ENCODE measurements around the gene MST1.

The MST1 gene

GRCh38 chr3:49652903-49653415, 36.3 kb downstream of the MST1 start:
- DNase-seq (ENCODE audit: low read depth), result no peak
- TF ChIP-seq, protein P1, sequence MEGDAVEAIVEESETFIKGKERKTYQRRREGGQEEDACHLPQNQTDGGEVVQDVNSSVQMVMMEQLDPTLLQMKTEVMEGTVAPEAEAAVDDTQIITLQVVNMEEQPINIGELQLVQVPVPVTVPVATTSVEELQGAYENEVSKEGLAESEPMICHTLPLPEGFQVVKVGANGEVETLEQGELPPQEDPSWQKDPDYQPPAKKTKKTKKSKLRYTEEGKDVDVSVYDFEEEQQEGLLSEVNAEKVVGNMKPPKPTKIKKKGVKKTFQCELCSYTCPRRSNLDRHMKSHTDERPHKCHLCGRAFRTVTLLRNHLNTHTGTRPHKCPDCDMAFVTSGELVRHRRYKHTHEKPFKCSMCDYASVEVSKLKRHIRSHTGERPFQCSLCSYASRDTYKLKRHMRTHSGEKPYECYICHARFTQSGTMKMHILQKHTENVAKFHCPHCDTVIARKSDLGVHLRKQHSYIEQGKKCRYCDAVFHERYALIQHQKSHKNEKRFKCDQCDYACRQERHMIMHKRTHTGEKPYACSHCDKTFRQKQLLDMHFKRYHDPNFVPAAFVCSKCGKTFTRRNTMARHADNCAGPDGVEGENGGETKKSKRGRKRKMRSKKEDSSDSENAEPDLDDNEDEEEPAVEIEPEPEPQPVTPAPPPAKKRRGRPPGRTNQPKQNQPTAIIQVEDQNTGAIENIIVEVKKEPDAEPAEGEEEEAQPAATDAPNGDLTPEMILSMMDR (IDR thresholded peaks at IDR 0.05; ENCODE audit: control insufficient read depth, extremely low read depth, insufficient read depth), result no peak
- no peak overlapping the region for H3K4me3 ChIP-seq (ENCODE audit: low read depth, low read length)

GRCh38 chr3:49652218-49652902, 36.9 kb downstream of the MST1 start:
- no peak overlapping the region for H3K4me3 ChIP-seq (ENCODE audit: low read depth, low read length)
- DNase-seq (ENCODE audit: low read depth), result no peak
- TF ChIP-seq, protein P1 (IDR thresholded peaks at IDR 0.05; ENCODE audit: control insufficient read depth, extremely low read depth, insufficient read depth), result no peak

DNA sequence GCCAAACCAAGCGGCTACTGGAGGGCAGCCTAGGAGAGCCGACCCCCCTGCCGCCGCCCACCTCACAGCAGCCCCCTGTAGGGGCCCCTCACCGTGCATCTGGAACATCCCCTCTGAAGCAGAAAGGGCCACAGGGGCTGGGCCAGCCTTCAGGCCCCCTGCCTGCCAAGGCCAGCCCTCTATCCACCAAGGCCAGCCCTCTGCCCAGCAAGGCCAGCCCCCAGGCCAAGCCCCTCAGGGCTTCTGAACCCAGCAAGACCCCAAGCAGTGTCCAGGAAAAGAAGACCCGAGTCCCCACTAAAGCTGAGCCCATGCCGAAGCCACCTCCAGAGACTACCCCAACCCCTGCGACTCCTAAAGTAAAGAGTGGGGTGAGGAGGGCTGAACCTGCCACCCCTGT, 38.6 kb downstream of the MST1 start:
- DNase-seq (ENCODE audit: low read depth), result no peak
- H3K4me3 ChIP-seq (ENCODE audit: low read depth, low read length), result no peak overlapping the region
- TF ChIP-seq, protein P1 (IDR thresholded peaks at IDR 0.05; ENCODE audit: control insufficient read depth, extremely low read depth, insufficient read depth), result no peak

- no peak overlapping the region for H3K4me3 ChIP-seq (ENCODE audit: low read depth, low read length)
- no peak for DNase-seq (ENCODE audit: low read depth)
- TF ChIP-seq, protein P1 (IDR thresholded peaks at IDR 0.05; ENCODE audit: control insufficient read depth, extremely low read depth, insufficient read depth), result no peak
Observed at GRCh38 chr3:49650177-49650576, 39.1 kb downstream of the MST1 start.

DNA sequence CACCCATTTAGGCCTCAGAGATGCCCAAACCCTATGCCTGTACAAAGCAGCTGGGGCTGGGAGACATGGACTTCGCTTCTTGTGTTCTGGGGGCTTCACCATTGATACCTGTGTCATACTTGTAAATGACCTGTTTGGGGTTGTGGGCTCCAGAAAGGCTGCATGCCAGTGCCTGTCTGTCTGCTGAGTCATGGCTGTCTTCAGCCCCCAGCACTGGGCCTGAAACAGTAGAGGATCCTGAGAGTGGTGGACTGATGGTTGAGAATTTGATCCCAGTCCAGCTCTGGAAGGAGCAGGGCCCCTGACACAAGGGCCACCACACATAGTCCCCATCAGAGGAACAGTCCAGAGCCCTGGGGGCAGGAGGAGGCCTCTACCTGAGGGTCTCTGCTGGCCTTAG, 39.7 kb downstream of the MST1 start:
- TF ChIP-seq, protein P1 (IDR thresholded peaks at IDR 0.05; ENCODE audit: control insufficient read depth, extremely low read depth, insufficient read depth), result no peak
- H3K4me3 ChIP-seq (ENCODE audit: low read depth, low read length), result no peak overlapping the region
- no peak for DNase-seq (ENCODE audit: low read depth)

GRCh38 chr3:49648354-49649019, 40.8 kb downstream of the MST1 start:
- no peak for DNase-seq (ENCODE audit: low read depth)
- H3K4me3 ChIP-seq (ENCODE audit: low read depth, low read length), result no peak overlapping the region
- TF ChIP-seq, protein P1 (IDR thresholded peaks at IDR 0.05; ENCODE audit: control insufficient read depth, extremely low read depth, insufficient read depth), result no peak
